WI38 (cell line): ENCODE measurements around the gene SIRT2.

Source experiments
- H3K4me3 ChIP-seq: 2 replicates; pipeline ENCODE4 v1.5.1; 2011; ENCODE audit warnings: low read depth, mild to moderate bottlenecking, control low read depth, low read length
- TF ChIP-seq, protein P1 (sequence below): IDR thresholded peaks from 2 replicates; pipeline ENCODE4 v1.5.1; 2012; ENCODE audit warnings: low read depth, mild to moderate bottlenecking, control low read depth, low read length

The SIRT2 gene

GRCh38 chr19:38901683-38902082 is 2.3 kb upstream of the SIRT2 start:
- H3K4me3 ChIP-seq: no peak overlapping the region
- TF ChIP-seq, protein P1, sequence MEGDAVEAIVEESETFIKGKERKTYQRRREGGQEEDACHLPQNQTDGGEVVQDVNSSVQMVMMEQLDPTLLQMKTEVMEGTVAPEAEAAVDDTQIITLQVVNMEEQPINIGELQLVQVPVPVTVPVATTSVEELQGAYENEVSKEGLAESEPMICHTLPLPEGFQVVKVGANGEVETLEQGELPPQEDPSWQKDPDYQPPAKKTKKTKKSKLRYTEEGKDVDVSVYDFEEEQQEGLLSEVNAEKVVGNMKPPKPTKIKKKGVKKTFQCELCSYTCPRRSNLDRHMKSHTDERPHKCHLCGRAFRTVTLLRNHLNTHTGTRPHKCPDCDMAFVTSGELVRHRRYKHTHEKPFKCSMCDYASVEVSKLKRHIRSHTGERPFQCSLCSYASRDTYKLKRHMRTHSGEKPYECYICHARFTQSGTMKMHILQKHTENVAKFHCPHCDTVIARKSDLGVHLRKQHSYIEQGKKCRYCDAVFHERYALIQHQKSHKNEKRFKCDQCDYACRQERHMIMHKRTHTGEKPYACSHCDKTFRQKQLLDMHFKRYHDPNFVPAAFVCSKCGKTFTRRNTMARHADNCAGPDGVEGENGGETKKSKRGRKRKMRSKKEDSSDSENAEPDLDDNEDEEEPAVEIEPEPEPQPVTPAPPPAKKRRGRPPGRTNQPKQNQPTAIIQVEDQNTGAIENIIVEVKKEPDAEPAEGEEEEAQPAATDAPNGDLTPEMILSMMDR: no peak

GRCh38 chr19:38900743-38901190 is 1.3 kb upstream of the SIRT2 start:
- TF ChIP-seq, protein P1: no peak
- peak overlapping the region; percentile 88 for H3K4me3 ChIP-seq

- TF ChIP-seq, protein P1: no peak
Measured at GRCh38 chr19:38900202-38900629, 798 bp upstream of the SIRT2 start.

GRCh38 chr19:38898788-38899446 is 501 bp downstream of the SIRT2 start:
- peak overlapping the region; percentile 88 for H3K4me3 ChIP-seq
- TF ChIP-seq, protein P1: no peak

More at GRCh38 chr19:38900202-38900629, 798 bp upstream of the SIRT2 start:
- H3K4me3 ChIP-seq: peak overlapping the region; percentile 88

DNA sequence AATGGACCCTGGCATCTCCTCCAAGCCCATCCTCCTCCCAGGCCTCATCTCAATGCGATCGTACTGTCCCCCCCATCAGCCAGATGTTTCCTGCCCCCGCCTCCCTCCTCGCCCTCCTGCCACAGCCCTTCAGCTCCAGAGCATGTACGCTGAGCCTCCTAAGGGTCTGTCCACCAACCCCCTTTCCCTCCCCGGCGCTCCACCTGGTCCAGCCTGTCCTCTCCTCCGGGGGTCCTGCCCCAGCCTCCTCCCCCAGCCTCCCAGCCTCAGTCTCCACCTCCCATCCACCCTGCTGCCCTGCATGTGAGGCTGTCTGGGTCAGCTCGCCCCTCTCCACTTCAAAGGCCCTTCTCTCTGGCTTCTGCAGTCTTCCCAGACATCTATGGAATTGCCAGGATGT is 4.5 kb downstream of the SIRT2 start:
- TF ChIP-seq, protein P1: no peak
- H3K4me3 ChIP-seq: no peak overlapping the region

DNA sequence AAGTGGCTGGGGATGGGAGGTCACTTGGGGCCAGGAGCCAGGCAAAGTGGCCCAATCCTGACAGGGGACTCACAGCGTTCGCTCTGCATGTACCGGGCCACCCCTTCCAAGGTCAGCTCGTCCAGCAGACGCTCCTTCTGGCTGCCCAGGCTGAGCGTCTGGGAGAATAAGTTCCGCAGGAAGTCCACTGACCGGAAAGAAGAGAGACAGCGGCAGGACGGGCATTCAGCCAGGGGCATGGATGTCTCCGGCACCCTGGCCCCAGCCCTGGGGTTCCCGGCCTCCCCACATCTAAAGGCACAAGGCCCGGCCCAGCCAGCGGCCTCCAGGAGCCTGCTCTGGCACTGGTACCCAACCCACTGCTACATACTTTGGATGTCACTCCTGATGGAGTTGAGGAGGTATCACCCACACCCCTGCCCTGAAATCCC is 6.1 kb downstream of the SIRT2 start:
- no peak overlapping the region for H3K4me3 ChIP-seq
- TF ChIP-seq, protein P1: no peak

DNA sequence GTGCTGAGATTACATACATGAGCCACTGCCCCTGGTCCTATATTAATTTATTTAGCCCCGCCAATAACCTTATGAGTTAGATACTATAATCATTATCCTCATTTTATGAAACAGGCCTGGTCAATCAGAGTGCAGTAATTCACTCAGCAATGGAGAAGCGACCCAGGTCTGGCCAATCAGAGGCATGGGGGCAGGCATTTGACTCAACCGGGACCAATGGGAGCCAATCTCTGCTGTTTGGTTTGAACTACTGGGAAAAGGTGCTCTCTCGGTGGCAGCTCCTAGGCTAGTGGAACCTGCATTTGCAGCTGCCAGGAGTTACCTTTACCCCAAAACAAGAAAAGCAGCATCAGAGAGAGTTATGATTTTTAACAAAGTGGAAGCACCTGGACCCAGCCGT is 6.6 kb downstream of the SIRT2 start:
- TF ChIP-seq, protein P1: no peak
- H3K4me3 ChIP-seq: no peak overlapping the region
